Transverse colon (tissue), 4 donors: ENCODE results near the gene RAD9A. TPM values are rescaled to one million over a fixed set of nuclear protein-coding genes. Genes with fewer than 3 reads are reported as not detected.

Source experiments
- DNase-seq: peaks from one replicate; pipeline ENCODE4 v3.0.0-alpha.2; 2019
- H3K27ac ChIP-seq, 4 donors: fragments of 200-600 bp; sonication (generic); 2 replicates each; pipeline ENCODE4 v1.5.1; 2016 to 2018; ENCODE audit warnings: inconsistent platforms in 4 of 4
- H3K27me3 ChIP-seq: fragments of 200-600 bp; sonication (generic); 2 replicates; pipeline ENCODE4 v1.5.1; 2017; ENCODE audit warnings: inconsistent platforms
- H3K36me3 ChIP-seq, 4 donors: fragments of 200-600 bp; sonication (generic); 2 replicates each; pipeline ENCODE4 v1.5.1; 2017 to 2019; ENCODE audit warnings: inconsistent platforms in 4 of 4
- H3K4me1 ChIP-seq, 4 donors: fragments of 200-600 bp; sonication (generic); 2 replicates each; pipeline ENCODE4 v1.5.1; 2017 to 2020; ENCODE audit warnings: inconsistent platforms in 4 of 4
- H3K4me3 ChIP-seq, 4 donors: fragments of 200-600 bp; sonication (generic); 1 replicate in 1 of 4; 2 replicates in 3 of 4; pipeline versions ENCODE4 v1.5.1 to v1.6.1; 2017 to 2019; ENCODE audit warnings: inconsistent platforms in 4 of 4
- H3K9me3 ChIP-seq, 2 donors: fragments of 200-600 bp; sonication (generic); 2 replicates each; pipeline ENCODE4 v1.5.1; 2017 to 2019; ENCODE audit warnings: inconsistent platforms in 2 of 2
- EP300 ChIP-seq: sonication (generic); formaldehyde crosslinking; IDR thresholded peaks from one replicate; pipeline ENCODE4 v1.6.1; 2017; ENCODE audit warnings: antibody characterized with exemption, low read depth
- POLR2A ChIP-seq: fragments of 450-650 bp; IDR thresholded peaks from one replicate; pipeline ENCODE4 v1.6.1; 2016; ENCODE audit warnings: antibody characterized with exemption, mild to moderate bottlenecking, moderate library complexity
- POLR2AphosphoS5 ChIP-seq, 3 donors: sonication (generic); formaldehyde crosslinking; IDR thresholded peaks; one replicate each; pipeline ENCODE4 v1.6.1; 2016; ENCODE audit warnings: antibody characterized with exemption in 3 of 3
- WGBS, 2 donors: methylation state at CpG; one replicate each; pipeline ENCODE4 v1.1.5; 2018; ENCODE audit warnings: low coverage in 1 of 2; 5-methylcytosine and 5-hydroxymethylcytosine counted together
- in situ Hi-C, 4 donors: fragments of 200-750 bp; cut with MboI; loops; one replicate each; pipeline versions ENCODE4 v1.15.0 to v1.15.1; 2017; ENCODE audit warnings: low sequenced_read_pairs in 3 of 4, low pct_ligation_motif_present in 1 of 4, low pct_unique_long_range_greater_than_20kb in 1 of 4
- intact Hi-C: fragments of 100-400 bp; cut with DNase I; formaldehyde crosslinking; loops from one replicate; pipeline ENCODE4 v1.15.1; 2023; ENCODE audit warnings: low total_unique reads
- total RNA-seq, 4 donors: library from RNA; depleted of rRNA; stranded (reverse); fragments of >200 nt; gene quantifications; one replicate each; pipeline ENCODE4 v1.1.0, GENCODE V29; 2016
- TF ChIP-seq, protein P1 (sequence below), 5 experiments: fragments of 200-600 bp in 3 of 5; fragments of 450-650 bp in 2 of 5; sonication (generic) in 3 of 5; IDR thresholded peaks; 1 replicate in 2 of 5; 2 replicates in 3 of 5; pipeline ENCODE4 v1.5.1; 2016 to 2017; ENCODE audit warnings: antibody characterized with exemption in 5 of 5, inconsistent platforms in 3 of 5, mild to moderate bottlenecking in 2 of 5, moderate library complexity in 1 of 5

RAD9A gene
- total RNA-seq, 4 donors from 2014 or later, result 37.8 to 470 (median 95.3) TPM

DNA sequence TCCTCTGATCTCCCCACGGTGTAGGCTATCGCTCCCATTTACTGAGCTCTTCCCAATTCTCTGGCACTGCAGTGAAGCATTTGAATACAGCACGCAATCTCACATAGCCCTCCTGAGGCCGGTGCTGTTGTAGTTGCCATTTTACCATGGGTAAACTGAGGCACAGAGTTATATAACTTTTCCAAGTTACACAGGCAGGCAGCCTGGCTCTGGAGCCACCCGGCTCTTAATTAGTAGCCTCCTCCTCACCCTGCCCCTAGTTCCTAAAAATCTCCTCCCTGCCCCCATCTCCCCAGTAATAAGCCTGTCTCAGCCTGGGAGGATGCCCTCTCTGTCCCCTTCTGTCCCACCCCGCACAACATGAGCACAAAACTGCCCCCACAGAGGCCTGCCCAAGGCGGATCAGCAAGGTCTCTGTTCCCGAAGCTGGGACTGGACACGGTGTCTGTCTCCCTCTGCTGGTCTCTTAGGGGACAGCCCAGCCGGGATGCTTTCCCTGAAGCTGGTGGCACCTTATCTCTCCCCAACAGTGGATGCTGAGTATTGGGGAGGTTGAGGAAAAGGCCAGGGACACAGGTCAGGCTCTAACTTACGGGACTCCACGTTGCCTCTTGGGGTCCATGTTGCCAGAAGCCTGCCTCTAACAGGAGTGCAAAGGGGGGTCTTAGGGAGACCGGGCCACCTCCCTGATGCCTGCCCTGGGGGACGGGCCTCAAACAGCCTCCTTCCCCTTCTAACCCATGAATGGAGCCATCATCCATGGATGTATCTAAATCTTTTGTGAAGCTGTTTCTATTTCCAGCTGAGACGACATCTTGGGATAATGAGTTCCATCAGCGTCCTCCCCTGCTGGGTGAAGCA is 9.3 kb upstream of the RAD9A start:
- WGBS, 2 donors, result 45 to 53% methylated on average over 5 to 14 of the region's 16 CpGs
- H3K4me3 ChIP-seq, result no peak overlapping the region
- H3K27me3 ChIP-seq, result no peaks in the 10 kb centered on the region
- peak; percentile 89 for DNase-seq
- H3K9me3 ChIP-seq, result no peaks in the 10 kb centered on the region
- no peaks in the 10 kb centered on the region for H3K36me3 ChIP-seq
- in situ Hi-C loops (loop anchor here in 2 of 4 donors (5.0 to 25.0 kb wide), 2 partner anchors 120 kb away; partner anchors contain the start of gene GRK2 (in 1 of the 2)), intact Hi-C loops (loop anchor here (1.0 to 5.0 kb wide), 2 partner anchors 25 to 35 kb away; no protein-coding TSS in a partner anchor)
- H3K27ac ChIP-seq, result no peak overlapping the region
- TF ChIP-seq, protein P1, sequence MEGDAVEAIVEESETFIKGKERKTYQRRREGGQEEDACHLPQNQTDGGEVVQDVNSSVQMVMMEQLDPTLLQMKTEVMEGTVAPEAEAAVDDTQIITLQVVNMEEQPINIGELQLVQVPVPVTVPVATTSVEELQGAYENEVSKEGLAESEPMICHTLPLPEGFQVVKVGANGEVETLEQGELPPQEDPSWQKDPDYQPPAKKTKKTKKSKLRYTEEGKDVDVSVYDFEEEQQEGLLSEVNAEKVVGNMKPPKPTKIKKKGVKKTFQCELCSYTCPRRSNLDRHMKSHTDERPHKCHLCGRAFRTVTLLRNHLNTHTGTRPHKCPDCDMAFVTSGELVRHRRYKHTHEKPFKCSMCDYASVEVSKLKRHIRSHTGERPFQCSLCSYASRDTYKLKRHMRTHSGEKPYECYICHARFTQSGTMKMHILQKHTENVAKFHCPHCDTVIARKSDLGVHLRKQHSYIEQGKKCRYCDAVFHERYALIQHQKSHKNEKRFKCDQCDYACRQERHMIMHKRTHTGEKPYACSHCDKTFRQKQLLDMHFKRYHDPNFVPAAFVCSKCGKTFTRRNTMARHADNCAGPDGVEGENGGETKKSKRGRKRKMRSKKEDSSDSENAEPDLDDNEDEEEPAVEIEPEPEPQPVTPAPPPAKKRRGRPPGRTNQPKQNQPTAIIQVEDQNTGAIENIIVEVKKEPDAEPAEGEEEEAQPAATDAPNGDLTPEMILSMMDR (IDR thresholded peaks at IDR 0.05), result peak; percentile 96 to 98 (median 96)
- TF ChIP-seq POLR2A (no peak), POLR2AphosphoS5 (IDR thresholded peaks at IDR 0.05) (no peak)
- H3K4me1 ChIP-seq, result peaks cover 4 to 12% (median 11%) of the 10 kb centered on the region in 4 donors

DNA sequence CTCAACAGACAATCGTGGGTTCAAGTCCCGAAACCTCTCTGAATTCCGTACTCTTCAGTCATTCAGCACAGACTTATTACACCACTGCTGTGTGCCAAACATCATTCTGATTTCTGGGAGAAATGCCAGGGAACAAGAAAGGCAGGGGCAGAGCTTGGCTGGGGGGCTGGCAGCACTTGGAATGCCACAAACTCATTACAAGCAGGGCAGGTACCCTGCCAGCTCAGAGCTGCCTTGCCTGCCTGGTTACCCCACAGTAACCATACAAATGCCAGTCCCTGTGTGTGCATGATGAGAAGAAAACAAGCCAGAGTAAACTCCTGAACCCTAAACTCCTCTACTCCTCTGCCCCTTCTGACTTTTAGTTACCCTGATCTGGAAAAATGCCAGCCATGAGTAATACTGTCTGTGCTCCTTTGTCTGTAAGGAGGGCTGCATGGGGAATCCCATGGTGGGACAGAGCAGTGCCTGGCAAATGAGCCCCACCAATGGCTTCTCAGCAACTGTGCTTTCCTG is 6.9 kb upstream of the RAD9A start:
- in situ Hi-C loops, result loop anchor here in 2 of 4 donors (5.0 to 25.0 kb wide), 2 partner anchors 123 kb away; partner anchors contain the start of gene GRK2 (in 1 of the 2)
- no peaks in the 10 kb centered on the region for H3K36me3 ChIP-seq
- TF ChIP-seq POLR2A, result no peak
- no peak for TF ChIP-seq POLR2AphosphoS5 (IDR thresholded peaks at IDR 0.05)
- peaks cover 4 to 20% (median 6%) of the 10 kb centered on the region in 4 donors for H3K4me1 ChIP-seq
- H3K27me3 ChIP-seq, result no peaks in the 10 kb centered on the region
- DNase-seq, result no peak
- 35% methylated on average over 3 of the region's 3 CpGs; no CpG with 5 or more reads in 1 of the 2 donors for WGBS, 2 donors
- H3K4me3 ChIP-seq, result no peak overlapping the region
- no peaks in the 10 kb centered on the region for H3K9me3 ChIP-seq
- intact Hi-C loops, result loop anchor here (5.0 kb wide), 1 partner anchor 38 kb away; no protein-coding TSS in a partner anchor
- H3K27ac ChIP-seq, result no peak overlapping the region

DNA sequence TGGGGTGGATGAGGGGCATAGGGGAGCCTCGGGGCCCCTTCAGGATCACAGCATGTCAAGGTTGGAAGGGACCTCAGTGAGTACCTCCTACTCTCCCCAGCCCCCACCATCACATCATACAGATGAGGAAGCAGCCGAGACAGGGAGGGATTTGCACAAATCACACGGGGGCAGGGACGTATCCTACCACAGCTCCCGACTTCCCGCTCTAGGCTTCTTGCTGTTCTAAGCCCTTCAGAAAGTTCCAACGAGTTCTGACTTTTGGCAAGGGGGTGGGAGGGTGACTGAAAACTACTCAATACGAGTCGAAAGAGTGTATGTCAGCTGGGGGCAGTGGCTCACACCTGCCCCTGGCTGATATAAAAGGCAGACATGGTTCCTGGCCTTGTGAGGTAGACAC is 4.7 kb upstream of the RAD9A start:
- no peaks in the 10 kb centered on the region for H3K27me3 ChIP-seq
- DNase-seq, result no peak
- H3K9me3 ChIP-seq, result no peaks in the 10 kb centered on the region
- TF ChIP-seq, protein P1 (IDR thresholded peaks at IDR 0.05), result no peak
- TF ChIP-seq EP300 (no peak), POLR2A (no peak), POLR2AphosphoS5 (IDR thresholded peaks at IDR 0.05) (no peak)
- no peak overlapping the region for H3K4me3 ChIP-seq
- H3K4me1 ChIP-seq, result peaks cover 10 to 28% (median 18%) of the 10 kb centered on the region in 4 donors
- in situ Hi-C loops (loop anchor here in 1 of 4 donors (25.0 kb wide), 1 partner anchor 125 kb away; the partner anchor contains the start of gene GRK2), intact Hi-C loops (no loop called here)
- WGBS, 2 donors, result 55 to 58% methylated on average over 7 to 9 of the region's 9 CpGs
- H3K36me3 ChIP-seq, result no peaks in the 10 kb centered on the region
- no peak overlapping the region for H3K27ac ChIP-seq

DNA sequence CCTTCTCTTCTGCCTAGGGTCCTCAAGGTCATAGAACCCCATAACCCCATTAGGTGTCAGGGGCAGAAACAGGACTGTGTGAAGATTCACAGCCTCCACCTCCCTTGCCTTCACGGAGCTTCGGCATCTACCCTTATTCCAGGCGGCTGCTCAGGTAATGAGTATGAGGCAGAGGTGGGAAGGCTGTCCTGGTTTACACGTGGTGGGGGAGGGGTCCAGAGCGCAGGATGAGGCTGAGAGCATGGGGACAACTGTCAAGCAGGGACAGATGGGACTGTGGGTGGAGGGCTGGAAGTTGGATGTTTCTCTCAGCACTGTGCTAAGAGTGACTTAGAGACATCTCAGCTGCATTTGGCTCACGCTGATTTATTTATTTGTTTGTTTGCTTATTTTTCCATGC is 4.3 kb upstream of the RAD9A start:
- TF ChIP-seq POLR2A, result no peak
- no peak for TF ChIP-seq POLR2AphosphoS5 (IDR thresholded peaks at IDR 0.05)
- TF ChIP-seq, protein P1 (IDR thresholded peaks at IDR 0.05), result no peak
- DNase-seq, result no peak
- intact Hi-C loops, result no loop called here
- Histone ChIP-seq H3K27me3 (no peaks in the 10 kb centered on the region), H3K36me3 (no peaks in the 10 kb centered on the region), H3K4me3 (no peak overlapping the region), H3K9me3 (no peaks in the 10 kb centered on the region), H3K27ac (no peak overlapping the region), H3K4me1 (peaks cover 8 to 26% (median 18%) of the 10 kb centered on the region in 4 donors)
- in situ Hi-C loops, result loop anchor here in 1 of 4 donors (25.0 kb wide), 1 partner anchor 125 kb away; the partner anchor contains the start of gene GRK2
- WGBS, 2 donors, result 60 to 74% methylated on average over 3 to 6 of the region's 6 CpGs
